NCI-H1436 treated with DMSO at 0.1 percent for 48 hours (cell line): ENCODE measurements around the gene PIK3C3.

Experiments
- DNase-seq: peaks from one replicate; lab custom pipeline; 2025; lab: John Stamatoyannopoulos, UW

PIK3C3 gene

DNA sequence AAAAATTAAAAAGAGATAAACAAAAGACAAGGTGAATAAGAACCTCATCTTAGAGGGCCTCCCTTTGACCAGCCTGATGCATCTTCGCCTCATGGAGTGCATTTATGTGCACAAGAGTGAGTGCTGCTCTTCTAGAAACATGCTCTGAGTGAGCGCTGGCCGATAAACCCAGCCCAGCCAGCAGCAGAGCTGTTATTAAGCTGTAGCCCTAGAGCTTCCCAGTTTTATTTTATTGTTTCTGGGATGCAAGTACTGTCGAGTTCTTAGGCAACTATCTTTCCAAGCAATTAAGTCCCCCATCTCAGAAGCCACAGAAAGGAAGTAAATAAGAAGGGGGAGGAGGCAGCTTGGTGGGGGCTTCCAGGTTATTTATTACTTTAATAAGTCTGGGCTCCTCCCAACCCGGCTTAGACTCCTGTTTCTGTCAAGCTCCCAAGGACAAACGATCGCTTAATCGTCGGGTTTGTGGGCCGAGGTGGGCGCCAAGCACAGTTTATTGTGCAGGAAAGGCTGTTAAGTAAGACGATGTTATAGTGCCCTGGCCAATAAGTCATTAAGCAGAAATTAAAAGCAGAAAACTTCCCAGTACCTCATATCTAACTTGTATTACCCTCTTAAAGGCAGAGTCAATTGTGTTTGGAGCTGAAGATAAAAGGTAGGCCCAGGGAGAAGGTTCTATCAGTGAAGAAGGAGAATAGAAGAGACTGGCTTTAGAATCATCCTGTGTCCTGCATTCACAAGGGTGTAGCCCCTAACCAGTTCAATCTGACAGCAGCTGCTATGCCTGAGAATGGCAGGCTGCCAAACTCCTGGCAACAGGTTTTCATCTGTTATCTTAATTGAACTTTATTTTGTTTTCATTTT, 176.3 kb downstream of the PIK3C3 start:
- no peak for DNase-seq

GRCh38 chr18:42131930-42132244, 176.9 kb downstream of the PIK3C3 start:
- no peak for DNase-seq
